ENCODE measurements around the gene GHSR.

GHSR gene

DNA sequence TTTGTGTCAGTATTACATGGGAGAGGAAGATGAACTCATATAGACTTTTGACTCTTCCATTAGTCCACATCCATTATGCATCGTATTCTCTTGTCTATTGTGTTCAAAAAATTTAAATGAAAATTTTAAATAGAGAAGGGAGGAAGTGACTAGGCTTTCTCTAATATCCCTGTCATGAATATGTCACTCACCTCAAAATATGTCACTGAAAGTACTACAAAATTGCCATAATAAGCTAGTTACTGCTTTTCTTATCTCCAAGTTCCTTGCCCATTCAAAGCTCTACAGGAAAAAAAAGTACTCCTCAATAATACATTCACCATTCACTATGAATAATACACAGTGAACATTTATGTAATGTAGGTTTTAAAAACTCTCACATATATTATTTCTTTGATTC is 22.3 kb upstream of the GHSR start:
- ChIA-PET POLR2A (no interaction called here), CTCF (interaction anchor here (0.9 to 1.6 kb wide), 3 partner anchors 9 to 26 kb away, joined by 3 to 10 read pairs (median 3); no protein-coding TSS in a partner anchor)
- DNase-seq (ENCODE audit: extremely low spot score) = no peak
- TF ChIP-seq, protein P1, sequence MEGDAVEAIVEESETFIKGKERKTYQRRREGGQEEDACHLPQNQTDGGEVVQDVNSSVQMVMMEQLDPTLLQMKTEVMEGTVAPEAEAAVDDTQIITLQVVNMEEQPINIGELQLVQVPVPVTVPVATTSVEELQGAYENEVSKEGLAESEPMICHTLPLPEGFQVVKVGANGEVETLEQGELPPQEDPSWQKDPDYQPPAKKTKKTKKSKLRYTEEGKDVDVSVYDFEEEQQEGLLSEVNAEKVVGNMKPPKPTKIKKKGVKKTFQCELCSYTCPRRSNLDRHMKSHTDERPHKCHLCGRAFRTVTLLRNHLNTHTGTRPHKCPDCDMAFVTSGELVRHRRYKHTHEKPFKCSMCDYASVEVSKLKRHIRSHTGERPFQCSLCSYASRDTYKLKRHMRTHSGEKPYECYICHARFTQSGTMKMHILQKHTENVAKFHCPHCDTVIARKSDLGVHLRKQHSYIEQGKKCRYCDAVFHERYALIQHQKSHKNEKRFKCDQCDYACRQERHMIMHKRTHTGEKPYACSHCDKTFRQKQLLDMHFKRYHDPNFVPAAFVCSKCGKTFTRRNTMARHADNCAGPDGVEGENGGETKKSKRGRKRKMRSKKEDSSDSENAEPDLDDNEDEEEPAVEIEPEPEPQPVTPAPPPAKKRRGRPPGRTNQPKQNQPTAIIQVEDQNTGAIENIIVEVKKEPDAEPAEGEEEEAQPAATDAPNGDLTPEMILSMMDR (IDR thresholded peaks at IDR 0.05; ENCODE audit: control extremely low read depth, extremely low read depth, low read depth, missing control alignments) = no peak

DNA sequence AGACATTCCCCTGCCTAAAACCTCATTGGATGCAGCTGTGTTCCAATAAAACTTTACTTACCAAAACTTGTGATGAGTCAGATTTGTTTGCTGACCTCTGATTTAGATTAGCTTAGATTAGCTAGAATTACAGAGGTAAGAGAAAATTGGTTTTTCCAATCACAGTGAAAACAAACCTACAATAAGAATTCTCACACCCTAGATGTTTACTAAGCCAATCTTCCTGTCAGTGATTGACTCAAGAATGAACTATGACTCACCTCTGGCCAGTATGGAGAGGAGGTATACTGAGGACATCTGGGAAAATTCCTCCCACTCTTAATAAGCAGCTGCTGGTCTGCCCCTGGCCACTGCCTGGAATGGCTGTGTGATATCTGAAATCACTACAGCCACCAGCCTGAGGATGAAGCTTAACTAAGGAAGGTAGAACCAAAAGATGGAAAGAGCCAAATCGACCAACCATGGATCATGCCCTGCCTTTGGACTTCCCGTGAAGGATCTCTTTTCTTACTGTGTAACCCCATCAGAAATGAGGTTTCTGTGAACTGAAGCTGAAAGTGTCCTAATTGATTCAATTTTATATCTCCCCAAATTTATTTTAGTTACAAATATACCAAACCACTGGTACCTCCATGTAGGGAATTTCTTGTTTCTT is 19.0 kb upstream of the GHSR start:
- POLR2A ChIA-PET = no interaction called here
- TF ChIP-seq, protein P1 (IDR thresholded peaks at IDR 0.05; ENCODE audit: control extremely low read depth, extremely low read depth, low read depth, missing control alignments) = no peak
- CTCF ChIA-PET = interaction anchor here (1.1 to 1.6 kb wide), 4 partner anchors 9 to 15 kb away, joined by 3 to 7 read pairs (median 4); no protein-coding TSS in a partner anchor
- DNase-seq (ENCODE audit: extremely low spot score) = no peak

DNA sequence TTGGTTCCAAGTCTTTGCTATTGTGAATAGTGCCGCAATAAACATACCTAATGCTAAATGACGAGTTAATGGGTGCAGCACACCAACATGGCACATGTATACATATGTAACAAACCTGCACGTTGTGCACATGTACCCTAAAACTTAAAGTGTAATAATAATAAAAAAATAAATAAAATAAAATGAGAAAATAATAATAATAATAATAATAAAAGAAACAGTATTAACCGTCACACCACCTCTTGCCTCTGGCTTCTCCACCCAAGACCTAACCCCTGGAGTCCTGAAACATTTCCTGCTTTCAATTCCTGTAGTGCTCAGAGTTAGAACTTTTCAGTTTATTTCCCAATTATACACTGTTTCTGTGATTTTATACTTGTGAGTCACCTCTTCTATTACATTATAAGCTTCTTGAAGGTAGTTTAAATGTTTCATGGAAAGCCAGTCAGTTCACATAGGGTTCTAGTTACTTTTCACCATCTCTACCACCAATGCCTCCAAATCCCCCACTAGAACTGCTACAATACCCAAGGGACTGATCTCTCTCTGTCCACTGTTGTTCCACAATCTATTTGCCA is 18.4 kb upstream of the GHSR start:
- TF ChIP-seq, protein P1 (IDR thresholded peaks at IDR 0.05; ENCODE audit: control extremely low read depth, extremely low read depth, low read depth, missing control alignments) = no peak
- ChIA-PET POLR2A (no interaction called here), CTCF (interaction anchor here (1.1 to 1.6 kb wide), 3 partner anchors 10 to 15 kb away, joined by 3 to 7 read pairs (median 3); no protein-coding TSS in a partner anchor)
- DNase-seq (ENCODE audit: extremely low spot score) = no peak

DNA sequence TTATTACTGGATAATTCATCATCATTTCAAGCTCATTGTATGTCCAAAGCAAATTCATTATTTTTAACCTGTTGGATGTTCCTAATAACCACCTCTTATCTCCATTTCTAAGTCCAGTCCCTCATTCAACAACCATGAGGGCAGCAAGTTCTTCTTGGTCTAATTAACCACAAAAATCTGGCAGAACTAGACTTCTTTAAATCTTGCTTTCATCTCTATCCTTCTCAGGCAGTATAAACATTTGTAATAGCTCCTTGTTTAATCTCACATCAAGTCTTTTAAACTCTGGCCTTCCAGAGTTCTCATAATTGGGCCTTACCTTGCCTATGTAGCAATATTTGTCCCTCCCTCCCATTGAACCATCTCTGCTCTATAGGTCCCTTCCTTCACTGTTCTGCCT is 17.0 kb upstream of the GHSR start:
- POLR2A ChIA-PET = no interaction called here
- CTCF ChIA-PET = interaction anchor here (0.9 to 1.3 kb wide), 3 partner anchors 8 to 132 kb away, joined by 3 read pairs; no protein-coding TSS in a partner anchor
- TF ChIP-seq, protein P1 (IDR thresholded peaks at IDR 0.05; ENCODE audit: control extremely low read depth, extremely low read depth, low read depth, missing control alignments) = no peak
- no peak for DNase-seq (ENCODE audit: extremely low spot score)

DNA sequence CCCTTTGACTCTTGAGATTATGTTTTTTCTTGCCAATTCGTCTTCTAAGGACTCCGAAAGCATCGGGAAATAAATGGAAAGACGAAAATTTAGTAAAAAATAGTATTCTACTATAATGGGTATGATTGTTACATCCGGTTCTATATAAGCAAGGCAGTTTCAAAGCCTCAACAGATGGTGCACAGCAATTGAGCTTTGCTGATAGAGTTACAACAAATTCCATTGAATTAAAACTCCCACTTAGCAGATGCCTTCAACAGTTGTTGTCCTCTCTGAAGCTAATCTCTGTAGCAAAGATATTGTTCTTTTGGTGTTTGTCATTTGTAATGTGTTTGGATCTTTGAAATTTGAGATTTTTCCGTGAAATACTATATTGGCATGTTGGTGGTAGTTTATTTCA is 16.1 kb upstream of the GHSR start:
- TF ChIP-seq, protein P1 (IDR thresholded peaks at IDR 0.05; ENCODE audit: control extremely low read depth, extremely low read depth, low read depth, missing control alignments) = no peak
- POLR2A ChIA-PET = no interaction called here
- CTCF ChIA-PET = interaction anchor here (1.0 to 1.3 kb wide), 3 partner anchors 9 to 209 kb away, joined by 3 read pairs; no protein-coding TSS in a partner anchor
- no peak for DNase-seq (ENCODE audit: extremely low spot score)

DNA sequence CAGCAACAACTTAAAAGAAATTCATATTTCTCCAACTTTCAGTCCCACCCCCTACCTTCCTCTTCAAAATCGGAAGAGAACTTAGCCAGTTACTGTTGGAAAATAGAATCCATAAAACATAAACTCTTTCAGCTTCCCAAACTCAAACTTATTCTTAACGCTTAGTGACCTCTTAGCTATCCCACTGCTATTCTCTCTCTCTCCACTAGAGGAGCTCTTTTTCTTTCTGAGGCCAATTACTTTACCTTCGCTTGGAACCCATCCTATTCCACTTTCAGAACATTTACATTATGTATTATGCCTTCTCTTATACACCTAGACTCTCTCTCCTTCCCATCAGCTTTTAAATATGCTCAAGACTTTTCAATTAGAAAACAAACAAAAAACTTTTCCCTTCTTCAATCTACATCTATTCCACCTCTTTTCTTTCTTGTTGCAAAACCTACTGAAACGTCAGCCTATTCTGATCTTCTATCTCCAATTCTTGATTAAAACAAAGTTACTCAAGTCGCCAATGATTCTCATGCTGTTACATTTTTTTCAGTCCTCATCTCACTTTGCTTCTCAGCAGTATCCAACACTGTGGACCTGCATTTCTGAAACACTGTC is 13.4 kb upstream of the GHSR start:
- POLR2A ChIA-PET = no interaction called here
- TF ChIP-seq, protein P1 (IDR thresholded peaks at IDR 0.05; ENCODE audit: control extremely low read depth, extremely low read depth, low read depth, missing control alignments) = peak; percentile 70

More for the DNA sequence above, 13.4 kb upstream of the GHSR start:
- DNase-seq (ENCODE audit: extremely low spot score) = peak; percentile 67
- CTCF ChIA-PET = interaction anchor here (0.6 to 2.7 kb wide), 44 partner anchors 9 to 660 kb away, joined by 3 to 22 read pairs (median 4); partner anchors contain the start of gene GHSR
